NCI-H1436 treated with DMSO at 0.1 percent for 48 hours (cell line): ENCODE results near the gene CEND1.
"Not testable (repeated sequence)": the region's sequence is repeated elsewhere in the genome, so short reads cannot be mapped to it uniquely, and the experiment has no call there.

Experiments
- DNase-seq: peaks from one replicate; lab custom pipeline; 2025; lab: John Stamatoyannopoulos, UW

Gene CEND1

GRCh38 chr11:763549-764321 is 26.2 kb downstream of the CEND1 start:
- DNase-seq = no peak

GRCh38 chr11:763073-763463 is 26.8 kb downstream of the CEND1 start:
- no peak for DNase-seq

GRCh38 chr11:762421-763072 is 27.3 kb downstream of the CEND1 start:
- no peak for DNase-seq

GRCh38 chr11:761526-762108 is 28.3 kb downstream of the CEND1 start:
- DNase-seq = no peak

- no peak for DNase-seq
These were observed 29.7 kb downstream of the CEND1 start for GRCh38 chr11:760236-760635.

GRCh38 chr11:749731-750130 is 40.2 kb downstream of the CEND1 start:
- no peak for DNase-seq

GRCh38 chr11:748007-748359 is 41.9 kb downstream of the CEND1 start:
- no peak for DNase-seq

GRCh38 chr11:747158-748006 is 42.5 kb downstream of the CEND1 start, which contains the start of gene TALDO1:
Gene TALDO1 (plus strand): TSS chr11:747464. CDS start chr11:747482, 18 bp downstream.
- peak; percentile 29 for DNase-seq

- no peak for DNase-seq
These were observed 43.4 kb downstream of the CEND1 start for GRCh38 chr11:746289-747157.

- DNase-seq = no peak
These were observed 44.5 kb downstream of the CEND1 start for GRCh38 chr11:745428-745827.

- DNase-seq = no peak
These were observed 47.2 kb downstream of the CEND1 start for GRCh38 chr11:742571-743201.

- no peak for DNase-seq
These were observed 47.7 kb downstream of the CEND1 start for GRCh38 chr11:742156-742546.

GRCh38 chr11:737899-738298 is 52.0 kb downstream of the CEND1 start:
- DNase-seq = not testable (repeated sequence)

- no peak for DNase-seq
These were observed 52.5 kb downstream of the CEND1 start for GRCh38 chr11:737366-737765.
